Mononuclear cell (primary cell): ENCODE results near the gene AGFG2. TPM values are rescaled to one million over a fixed set of nuclear protein-coding genes. Genes with fewer than 3 reads are reported as not detected.

ENCODE experiments used
- H3K27me3 ChIP-seq: 2 replicates; pipeline ENCODE4 v1.6.0; 2011; ENCODE audit warnings: low read length, control low read depth; ENCODE audit not compliant: insufficient read depth
- H3K4me1 ChIP-seq: 2 replicates; pipeline ENCODE4 v1.5.1; 2011; ENCODE audit warnings: mild to moderate bottlenecking, low read length, control low read depth; ENCODE audit not compliant: insufficient read depth
- H3K4me3 ChIP-seq: 2 replicates; pipeline ENCODE4 v1.5.1; 2011; ENCODE audit warnings: mild to moderate bottlenecking, low read length, moderate library complexity
- H3K9me3 ChIP-seq: 2 replicates; pipeline ENCODE4 v1.5.1; 2011; ENCODE audit warnings: low read depth, mild to moderate bottlenecking, control low read depth, low read length
- total RNA-seq: library from RNA; depleted of rRNA; stranded (reverse); fragments of >200 nt; gene quantifications from one replicate; pipeline ENCODE4 v1.2.3, GENCODE V29; 2012

The AGFG2 gene
- total RNA-seq, 1 donor, result 3.4 TPM

DNA sequence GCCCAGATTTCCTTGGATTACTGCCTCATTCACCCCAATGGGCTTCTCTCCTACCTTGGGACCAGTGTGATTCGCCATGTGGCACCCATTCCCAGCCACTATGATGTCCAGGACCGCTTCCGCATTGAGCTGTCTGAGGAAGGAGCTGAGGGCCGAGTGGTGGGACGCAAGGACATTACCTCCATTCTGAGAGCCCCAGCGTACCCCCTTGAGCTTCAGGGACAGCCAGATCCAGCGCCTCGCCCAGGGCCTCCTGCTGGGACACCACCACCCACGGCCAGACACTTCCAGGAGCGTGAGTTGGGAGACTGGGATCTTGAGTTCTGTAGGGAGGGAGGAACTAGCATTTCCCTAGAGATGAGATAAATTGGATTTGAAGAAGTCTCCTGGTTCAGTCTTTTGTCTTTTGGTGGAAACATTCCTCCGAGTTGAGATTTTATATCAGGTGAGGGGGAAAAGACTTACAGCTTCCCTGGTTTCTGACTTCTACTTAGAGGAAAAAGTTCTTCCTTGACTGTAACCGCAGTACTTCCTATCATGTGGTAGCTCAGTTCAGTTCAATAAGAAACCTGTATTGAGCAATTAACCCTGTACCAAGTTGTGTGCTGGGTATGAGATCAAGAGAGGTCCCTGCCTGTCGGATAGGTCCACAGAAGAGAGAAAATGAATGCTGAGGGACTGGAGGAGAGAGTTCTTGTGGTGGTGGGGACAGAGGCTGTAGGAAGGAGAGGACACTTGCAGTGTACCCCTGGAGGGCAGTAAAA, 74.6 kb downstream of the AGFG2 start:
- Histone ChIP-seq H3K9me3 (no peaks in the 10 kb centered on the region), H3K4me1 (peaks cover 27% of the 10 kb centered on the region), H3K4me3 (no peak overlapping the region), H3K27me3 (no peaks in the 10 kb centered on the region)

DNA sequence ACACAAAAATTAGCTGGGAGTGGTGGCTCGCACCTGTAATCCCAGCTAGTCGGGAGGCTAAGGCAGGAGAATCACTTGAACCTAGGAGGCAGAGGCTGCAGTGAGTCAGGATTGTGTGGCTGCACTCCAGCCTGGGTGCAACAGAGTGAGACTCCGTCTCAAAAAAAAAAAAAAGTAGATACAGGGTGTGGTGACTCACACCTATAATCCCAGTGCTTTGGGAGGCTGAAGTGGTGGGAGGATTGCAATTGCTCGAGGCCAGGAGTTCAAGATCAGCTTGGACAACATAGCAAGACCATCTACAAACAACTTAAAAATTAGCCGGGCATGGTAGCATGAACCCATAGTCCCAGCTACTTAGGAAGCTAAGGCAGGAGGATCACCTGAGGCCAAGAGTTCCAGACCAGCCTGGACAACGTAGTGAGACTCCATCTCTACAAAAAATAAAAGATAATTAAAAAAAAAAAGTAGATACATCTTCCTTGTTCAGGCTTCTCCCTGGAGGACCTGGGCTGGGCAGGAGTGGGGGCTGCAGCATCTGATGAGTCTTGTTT, 75.4 kb downstream of the AGFG2 start:
- no peak overlapping the region for H3K4me3 ChIP-seq
- H3K9me3 ChIP-seq, result no peaks in the 10 kb centered on the region
- peaks cover 27% of the 10 kb centered on the region for H3K4me1 ChIP-seq
- no peaks in the 10 kb centered on the region for H3K27me3 ChIP-seq

Other genes with a start within 250 kb of the AGFG2 start
- under 0.01 TPM for gene SPDYE3, start 231.5 kb upstream of the AGFG2 start, total RNA-seq
- gene PILRB, start 181.1 kb upstream of the AGFG2 start, total RNA-seq, result 26.6 TPM
- 56.7 TPM for gene PILRA, start 165.7 kb upstream of the AGFG2 start, total RNA-seq
- 3.3 TPM for gene ZCWPW1, start 110.5 kb upstream of the AGFG2 start, total RNA-seq
- gene MEPCE, start 109.4 kb upstream of the AGFG2 start, total RNA-seq, result 36.7 TPM
- 12.6 TPM for gene PPP1R35, start 102.7 kb upstream of the AGFG2 start, total RNA-seq
- 0.73 TPM for gene SPACDR, start 74.9 kb upstream of the AGFG2 start, total RNA-seq
- gene TSC22D4, start 60.0 kb upstream of the AGFG2 start, total RNA-seq, result 39.8 TPM
- gene NYAP1, start 55.3 kb upstream of the AGFG2 start, total RNA-seq, result 0.10 TPM
- gene SAP25, start 34.7 kb downstream of the AGFG2 start, total RNA-seq, result 1.8 TPM
- gene LRCH4, start 46.9 kb downstream of the AGFG2 start, total RNA-seq, result 153 TPM
- 0.21 TPM for gene FBXO24, start 47.1 kb downstream of the AGFG2 start, total RNA-seq
- 0.42 TPM for gene PCOLCE, start 63.2 kb downstream of the AGFG2 start, total RNA-seq
- gene MOSPD3, start 73.3 kb downstream of the AGFG2 start, total RNA-seq, result 6.2 TPM
- gene TFR2, start 102.3 kb downstream of the AGFG2 start, total RNA-seq, result 0.31 TPM
- not detected for gene ACTL6B, start 117.2 kb downstream of the AGFG2 start, total RNA-seq
- gene GNB2, start 134.5 kb downstream of the AGFG2 start, total RNA-seq, result 82.2 TPM
- 26.3 TPM for gene GIGYF1, start 155.0 kb downstream of the AGFG2 start, total RNA-seq
- 10.4 TPM for gene POP7, start 166.9 kb downstream of the AGFG2 start, total RNA-seq
- not detected for gene EPO, start 181.3 kb downstream of the AGFG2 start, total RNA-seq
- not detected for gene ZAN, start 194.4 kb downstream of the AGFG2 start, total RNA-seq